ENCODE results near the gene WNT6.
A peak's percentile ranks its signal among the peaks of the same experiment; 100 is the strongest.

The WNT6 gene

GRCh38 chr2:218859556-218859987 lies at the start of gene WNT6:
WNT6 (plus strand) TSS chr2:218859805; CDS start chr2:218860038, 233 bp downstream.
- no peak for DNase-seq

- no peak for DNase-seq
Measured at GRCh38 chr2:218810256-218810655, 49.3 kb upstream of the WNT6 start.

- peak; percentile 31 for DNase-seq
Measured at GRCh38 chr2:218811382-218811781, 48.2 kb upstream of the WNT6 start.

GRCh38 chr2:218812096-218812815 lies 47.3 kb upstream of the WNT6 start:
- DNase-seq, result no peak

- no peak for DNase-seq
Measured at GRCh38 chr2:218812861-218813260, 46.7 kb upstream of the WNT6 start.

GRCh38 chr2:218813771-218814460 lies 45.7 kb upstream of the WNT6 start:
- no peak for DNase-seq

GRCh38 chr2:218814540-218815243 lies 44.9 kb upstream of the WNT6 start:
- DNase-seq, result no peak

- DNase-seq, result no peak
Measured at GRCh38 chr2:218815244-218815637, 44.4 kb upstream of the WNT6 start.

- DNase-seq, result no peak
Measured at GRCh38 chr2:218815649-218816048, 44.0 kb upstream of the WNT6 start.

- DNase-seq, result no peak
Measured at GRCh38 chr2:218816561-218817011, 43.0 kb upstream of the WNT6 start.

GRCh38 chr2:218819093-218819492 lies 40.5 kb upstream of the WNT6 start:
- no peak for DNase-seq

- DNase-seq, result no peak
Measured at GRCh38 chr2:218820746-218821369, 38.7 kb upstream of the WNT6 start.

GRCh38 chr2:218821605-218822211 lies 37.9 kb upstream of the WNT6 start:
- no peak for DNase-seq

GRCh38 chr2:218822622-218823021 lies 37.0 kb upstream of the WNT6 start:
- no peak for DNase-seq

- DNase-seq, result no peak
Measured at GRCh38 chr2:218823196-218823855, 36.3 kb upstream of the WNT6 start.

- DNase-seq, result no peak
Measured at GRCh38 chr2:218824004-218824403, 35.6 kb upstream of the WNT6 start.

GRCh38 chr2:218826791-218827190 lies 32.8 kb upstream of the WNT6 start:
- no peak for DNase-seq

GRCh38 chr2:218827701-218828476 lies 31.7 kb upstream of the WNT6 start:
- DNase-seq, result no peak

GRCh38 chr2:218828477-218828778 lies 31.2 kb upstream of the WNT6 start:
- no peak for DNase-seq

GRCh38 chr2:218829868-218830451 lies 29.6 kb upstream of the WNT6 start:
- no peak for DNase-seq

Data from fibroblast of upper back skin (primary cell).